Panc1 (cell line): ENCODE results near the gene TANGO6.

Source experiments
- CTCF ChIP-seq: fragments of 450-650 bp; IDR thresholded peaks from 2 replicates; pipeline ENCODE4 v1.5.1; 2017; ENCODE audit warnings: mild to moderate bottlenecking
- POLR2AphosphoS5 ChIP-seq: IDR thresholded peaks from 2 replicates; pipeline ENCODE4 v1.6.1; 2012; ENCODE audit warnings: mild to moderate bottlenecking, low read depth, low read length, moderate library complexity
- REST ChIP-seq, 2 experiments: IDR thresholded peaks; 2 replicates each; pipeline ENCODE4 v1.6.1; 2011 to 2012; ENCODE audit warnings: low read depth in 2 of 2, control low read depth in 1 of 2, low read length in 1 of 2, mild to moderate bottlenecking in 1 of 2, moderate library complexity in 1 of 2; ENCODE audit not compliant: insufficient read depth in 1 of 2
- SIN3A ChIP-seq: IDR thresholded peaks from 2 replicates; pipeline ENCODE4 v1.6.1; 2012; ENCODE audit warnings: low read depth, mild to moderate bottlenecking, low read length, moderate library complexity, borderline replicate concordance; ENCODE audit not compliant: insufficient read depth

- TF ChIP-seq CTCF (no peak), SIN3A (no peak), REST (IDR thresholded peaks at IDR 0.05; ENCODE audit: insufficient read depth in 1 of 2, low read depth in 2 of 2, low read length in 1 of 2) (no peak), POLR2AphosphoS5 (no peak)
These were observed 205.2 kb downstream of the TANGO6 start for GRCh38 chr16:69048328-69049120.
